SK-N-SH treated with all-trans-retinoic acid at 6 μM for 48 hours (cell line): ENCODE measurements around the gene TLCD1.

Experiments
- ATAC-seq: fragments of 200-7000 bp; cut with Tn5 transposase; 3 replicates; pipeline ENCODE4 v1.9.1; 2020; ENCODE audit warnings: mild to moderate bottlenecking, moderate library complexity
- ARNTL ChIP-seq: fragments of 450-650 bp; formaldehyde crosslinking; IDR thresholded peaks from 2 replicates; pipeline ENCODE4 v1.5.0; 2020; ENCODE audit warnings: low read depth, mild to moderate bottlenecking, moderate library complexity, borderline replicate concordance
- BACH2 ChIP-seq: fragments of 250-450 bp; sonication (Bioruptor Pico); IDR thresholded peaks from 2 replicates; pipeline ENCODE4 v1.9.0; 2021; ENCODE audit warnings: mild to moderate bottlenecking, borderline replicate concordance
- CSDC2 ChIP-seq: fragments of 250-450 bp; sonication (Bioruptor Pico); IDR thresholded peaks from 2 replicates; pipeline ENCODE4 v1.5.0; 2020; ENCODE audit warnings: mild to moderate bottlenecking, moderate library complexity
- CSRNP3 ChIP-seq: fragments of 250-450 bp; sonication (Bioruptor Pico); IDR thresholded peaks from 2 replicates; pipeline ENCODE4 v1.5.1; 2021; ENCODE audit warnings: mild to moderate bottlenecking, moderate library complexity
- GLIS3 ChIP-seq: fragments of 250-450 bp; sonication (Bioruptor Pico); IDR thresholded peaks from 2 replicates; pipeline ENCODE4 v1.5.0; 2020; ENCODE audit warnings: mild to moderate bottlenecking, moderate library complexity
- ISL1 ChIP-seq: fragments of 250-450 bp; sonication (Bioruptor Pico); IDR thresholded peaks from 2 replicates; pipeline ENCODE4 v2.1.2; 2022; ENCODE audit warnings: mild to moderate bottlenecking, moderate library complexity
- OSR1 ChIP-seq: fragments of 250-450 bp; sonication (Bioruptor Pico); IDR thresholded peaks from 2 replicates; pipeline ENCODE4 v1.8.0; 2022; ENCODE audit warnings: moderate library complexity, mild to moderate bottlenecking, inconsistent platforms
- POU6F1 ChIP-seq: fragments of 250-450 bp; sonication (Bioruptor Pico); IDR thresholded peaks from 2 replicates; pipeline ENCODE4 v1.8.0; 2021; ENCODE audit warnings: low read depth, mild to moderate bottlenecking, moderate library complexity, borderline replicate concordance
- PPARA ChIP-seq: fragments of 250-450 bp; sonication (Bioruptor Pico); IDR thresholded peaks from 2 replicates; pipeline ENCODE4 v1.5.0; 2020; ENCODE audit warnings: mild to moderate bottlenecking, borderline replicate concordance
- RARB ChIP-seq: fragments of 250-450 bp; sonication (Bioruptor Pico); IDR thresholded peaks from 2 replicates; pipeline ENCODE4 v1.8.0; 2021; ENCODE audit warnings: mild to moderate bottlenecking, moderate library complexity
- SNAI2 ChIP-seq: fragments of 250-450 bp; sonication (Bioruptor Pico); IDR thresholded peaks from 2 replicates; pipeline ENCODE4 v1.5.0; 2020; ENCODE audit warnings: mild to moderate bottlenecking, moderate library complexity
- TOX ChIP-seq: fragments of 250-450 bp; sonication (Bioruptor Pico); IDR thresholded peaks from 2 replicates; pipeline ENCODE4 v1.8.0; 2021; ENCODE audit warnings: mild to moderate bottlenecking, moderate library complexity, borderline replicate concordance
- TSHZ2 ChIP-seq: fragments of 250-450 bp; sonication (Bioruptor Pico); IDR thresholded peaks from 2 replicates; pipeline ENCODE4 v1.5.0; 2020; ENCODE audit warnings: mild to moderate bottlenecking, moderate library complexity
- ZC3H10 ChIP-seq: fragments of 250-450 bp; sonication (Bioruptor Pico); IDR thresholded peaks from 2 replicates; pipeline ENCODE4 v1.5.1; 2021; ENCODE audit warnings: mild to moderate bottlenecking, moderate library complexity
- ZFP3 ChIP-seq: fragments of 250-450 bp; sonication (Bioruptor Pico); IDR thresholded peaks from 2 replicates; pipeline ENCODE4 v1.5.0; 2020; ENCODE audit warnings: mild to moderate bottlenecking, moderate library complexity
- ZNF565 ChIP-seq: fragments of 450-650 bp; formaldehyde crosslinking; conservative IDR thresholded peaks from 2 replicates; pipeline ENCODE4 v1.5.0; 2020; ENCODE audit warnings: low read depth, mild to moderate bottlenecking, moderate library complexity
- ZNF70 ChIP-seq: fragments of 450-650 bp; formaldehyde crosslinking; IDR thresholded peaks from 2 replicates; pipeline ENCODE4 v1.5.0; 2020; ENCODE audit warnings: mild to moderate bottlenecking, moderate library complexity
- TF ChIP-seq, protein P1 (sequence below): fragments of 250-450 bp; sonication (Bioruptor Pico); IDR thresholded peaks from 2 replicates; pipeline ENCODE4 v1.5.1; 2020; ENCODE audit warnings: low read depth, mild to moderate bottlenecking, moderate library complexity
- TF ChIP-seq, protein P2 (sequence below): fragments of 250-450 bp; sonication (Bioruptor Pico); IDR thresholded peaks from 2 replicates; pipeline ENCODE4 v1.8.0; 2020; ENCODE audit warnings: mild to moderate bottlenecking, moderate library complexity, borderline replicate concordance

The TLCD1 gene

DNA sequence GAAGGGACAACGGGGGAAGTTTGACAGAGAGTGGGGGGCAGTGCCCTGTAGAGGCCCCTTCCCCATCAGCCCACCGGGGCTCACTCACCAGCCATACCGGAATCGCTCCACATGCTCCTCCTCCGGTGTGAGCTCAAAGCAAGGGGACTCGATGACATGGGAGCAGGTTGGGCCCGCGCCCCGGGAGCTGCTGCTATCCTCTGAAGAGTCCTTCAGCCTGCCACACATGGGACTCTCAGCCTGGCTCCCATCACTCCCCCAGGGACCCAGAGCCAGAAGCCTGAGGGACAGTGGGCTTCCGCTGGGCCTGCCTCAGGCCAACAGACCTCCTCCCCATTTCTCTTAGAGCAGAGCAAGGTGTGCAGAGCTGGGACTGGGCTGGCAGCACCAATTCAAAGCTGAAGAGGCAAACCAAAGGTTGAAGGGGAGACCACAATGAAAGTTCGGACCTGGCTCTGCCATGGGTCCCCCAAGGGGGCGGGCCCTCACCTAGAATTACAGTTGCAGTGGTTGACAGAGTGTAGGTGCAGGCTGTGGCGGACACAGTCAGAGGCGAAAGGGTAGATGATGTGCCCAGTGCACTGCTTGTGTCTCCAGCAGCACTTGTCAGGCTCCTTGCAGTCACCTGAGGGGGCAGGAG is 21.7 kb downstream of the TLCD1 start (continued):
- TF ChIP-seq, protein P1, sequence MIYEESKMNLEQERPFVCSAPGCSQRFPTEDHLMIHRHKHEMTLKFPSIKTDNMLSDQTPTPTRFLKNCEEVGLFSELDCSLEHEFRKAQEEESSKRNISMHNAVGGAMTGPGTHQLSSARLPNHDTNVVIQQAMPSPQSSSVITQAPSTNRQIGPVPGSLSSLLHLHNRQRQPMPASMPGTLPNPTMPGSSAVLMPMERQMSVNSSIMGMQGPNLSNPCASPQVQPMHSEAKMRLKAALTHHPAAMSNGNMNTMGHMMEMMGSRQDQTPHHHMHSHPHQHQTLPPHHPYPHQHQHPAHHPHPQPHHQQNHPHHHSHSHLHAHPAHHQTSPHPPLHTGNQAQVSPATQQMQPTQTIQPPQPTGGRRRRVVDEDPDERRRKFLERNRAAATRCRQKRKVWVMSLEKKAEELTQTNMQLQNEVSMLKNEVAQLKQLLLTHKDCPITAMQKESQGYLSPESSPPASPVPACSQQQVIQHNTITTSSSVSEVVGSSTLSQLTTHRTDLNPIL (CRISPR knock-in tag): no peak

DNA sequence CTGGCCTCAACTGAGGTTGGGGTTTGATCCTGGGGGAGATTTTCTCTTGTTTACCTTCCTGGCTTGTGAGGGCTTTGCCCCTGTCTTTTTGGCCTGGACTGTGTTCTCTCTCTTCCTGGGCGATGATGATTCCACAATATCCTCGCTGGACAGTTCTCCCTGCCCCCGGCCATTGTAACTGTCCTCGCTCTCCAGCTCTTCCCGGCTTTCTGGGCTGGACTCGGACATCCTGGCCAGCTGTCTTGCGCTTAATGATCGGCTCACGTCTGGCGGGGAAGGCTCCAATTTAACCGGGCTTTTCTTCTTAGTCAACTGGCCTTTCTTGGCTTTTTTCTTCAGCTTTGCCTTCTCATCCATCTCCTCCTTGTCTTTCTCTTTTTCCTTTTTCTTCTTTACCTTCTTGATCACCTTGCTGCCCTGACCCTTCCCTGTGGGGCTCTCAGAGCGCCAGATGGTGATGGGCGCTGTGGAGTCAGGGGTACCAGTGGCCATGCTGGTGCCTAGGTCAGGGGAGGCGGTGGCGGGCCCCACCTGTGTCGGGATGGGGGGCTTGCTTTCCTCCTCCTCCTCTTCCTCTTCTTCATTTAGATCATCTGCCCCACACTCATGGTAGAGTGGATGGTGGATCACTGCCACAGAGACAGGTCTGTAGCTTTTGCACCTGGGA is 22.3 kb downstream of the TLCD1 start:
- no peak for ATAC-seq
- TF ChIP-seq, protein P2, sequence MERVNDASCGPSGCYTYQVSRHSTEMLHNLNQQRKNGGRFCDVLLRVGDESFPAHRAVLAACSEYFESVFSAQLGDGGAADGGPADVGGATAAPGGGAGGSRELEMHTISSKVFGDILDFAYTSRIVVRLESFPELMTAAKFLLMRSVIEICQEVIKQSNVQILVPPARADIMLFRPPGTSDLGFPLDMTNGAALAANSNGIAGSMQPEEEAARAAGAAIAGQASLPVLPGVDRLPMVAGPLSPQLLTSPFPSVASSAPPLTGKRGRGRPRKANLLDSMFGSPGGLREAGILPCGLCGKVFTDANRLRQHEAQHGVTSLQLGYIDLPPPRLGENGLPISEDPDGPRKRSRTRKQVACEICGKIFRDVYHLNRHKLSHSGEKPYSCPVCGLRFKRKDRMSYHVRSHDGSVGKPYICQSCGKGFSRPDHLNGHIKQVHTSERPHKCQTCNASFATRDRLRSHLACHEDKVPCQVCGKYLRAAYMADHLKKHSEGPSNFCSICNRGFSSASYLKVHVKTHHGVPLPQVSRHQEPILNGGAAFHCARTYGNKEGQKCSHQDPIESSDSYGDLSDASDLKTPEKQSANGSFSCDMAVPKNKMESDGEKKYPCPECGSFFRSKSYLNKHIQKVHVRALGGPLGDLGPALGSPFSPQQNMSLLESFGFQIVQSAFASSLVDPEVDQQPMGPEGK (CRISPR knock-in tag): no peak
- TF ChIP-seq BACH2 (CRISPR knock-in tag) (no peak), ZC3H10 (CRISPR knock-in tag) (no peak), ISL1 (no peak), TOX (CRISPR knock-in tag) (no peak), ZNF70 (CRISPR knock-in tag) (no peak), ZFP3 (no peak), CSRNP3 (CRISPR knock-in tag) (no peak), ARNTL (no peak), CSDC2 (CRISPR knock-in tag) (no peak), PPARA (CRISPR knock-in tag) (no peak), OSR1 (no peak), RARB (CRISPR knock-in tag) (no peak), TSHZ2 (CRISPR knock-in tag) (no peak), ZNF565 (CRISPR knock-in tag) (no peak), GLIS3 (CRISPR knock-in tag) (no peak)

GRCh38 chr17:28702752-28703150 is 23.3 kb downstream of the TLCD1 start:
- TF ChIP-seq ZFP3 (no peak), ARNTL (no peak), POU6F1 (no peak), ZC3H10 (CRISPR knock-in tag) (no peak), ZNF70 (CRISPR knock-in tag) (no peak), BACH2 (CRISPR knock-in tag) (no peak), SNAI2 (CRISPR knock-in tag) (no peak), ZNF565 (CRISPR knock-in tag) (no peak)
- TF ChIP-seq, all 23 proteins: peak for 0
- no peak for ATAC-seq
